ENCODE measurements around the gene PPP1R3E. TPM values are rescaled to one million over a fixed set of nuclear protein-coding genes. Genes with fewer than 3 reads are reported as not detected.
"Not testable (repeated sequence)": the region's sequence is repeated elsewhere in the genome, so short reads cannot be mapped to it uniquely, and the experiment has no call there.

PPP1R3E gene
- total RNA-seq, 4 donors from 2014 or later: 5.9 to 12.9 (median 6.9) TPM

GRCh38 chr14:23294734-23295561 lies 7.7 kb downstream of the PPP1R3E start:
- ATAC-seq (ENCODE audit: low FRiP score) (peak; percentile 69), DNase-seq (ENCODE audit: low spot score) (no peak)
- TF ChIP-seq, protein P1, sequence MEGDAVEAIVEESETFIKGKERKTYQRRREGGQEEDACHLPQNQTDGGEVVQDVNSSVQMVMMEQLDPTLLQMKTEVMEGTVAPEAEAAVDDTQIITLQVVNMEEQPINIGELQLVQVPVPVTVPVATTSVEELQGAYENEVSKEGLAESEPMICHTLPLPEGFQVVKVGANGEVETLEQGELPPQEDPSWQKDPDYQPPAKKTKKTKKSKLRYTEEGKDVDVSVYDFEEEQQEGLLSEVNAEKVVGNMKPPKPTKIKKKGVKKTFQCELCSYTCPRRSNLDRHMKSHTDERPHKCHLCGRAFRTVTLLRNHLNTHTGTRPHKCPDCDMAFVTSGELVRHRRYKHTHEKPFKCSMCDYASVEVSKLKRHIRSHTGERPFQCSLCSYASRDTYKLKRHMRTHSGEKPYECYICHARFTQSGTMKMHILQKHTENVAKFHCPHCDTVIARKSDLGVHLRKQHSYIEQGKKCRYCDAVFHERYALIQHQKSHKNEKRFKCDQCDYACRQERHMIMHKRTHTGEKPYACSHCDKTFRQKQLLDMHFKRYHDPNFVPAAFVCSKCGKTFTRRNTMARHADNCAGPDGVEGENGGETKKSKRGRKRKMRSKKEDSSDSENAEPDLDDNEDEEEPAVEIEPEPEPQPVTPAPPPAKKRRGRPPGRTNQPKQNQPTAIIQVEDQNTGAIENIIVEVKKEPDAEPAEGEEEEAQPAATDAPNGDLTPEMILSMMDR (IDR thresholded peaks at IDR 0.05): peak in 1 of 3 donors; percentile 5

GRCh38 chr14:23286902-23287479 lies 15.7 kb downstream of the PPP1R3E start:
- no peak for DNase-seq (ENCODE audit: low spot score)
- no peak for ATAC-seq (ENCODE audit: low FRiP score)
- TF ChIP-seq, protein P1 (IDR thresholded peaks at IDR 0.05): no peak

DNA sequence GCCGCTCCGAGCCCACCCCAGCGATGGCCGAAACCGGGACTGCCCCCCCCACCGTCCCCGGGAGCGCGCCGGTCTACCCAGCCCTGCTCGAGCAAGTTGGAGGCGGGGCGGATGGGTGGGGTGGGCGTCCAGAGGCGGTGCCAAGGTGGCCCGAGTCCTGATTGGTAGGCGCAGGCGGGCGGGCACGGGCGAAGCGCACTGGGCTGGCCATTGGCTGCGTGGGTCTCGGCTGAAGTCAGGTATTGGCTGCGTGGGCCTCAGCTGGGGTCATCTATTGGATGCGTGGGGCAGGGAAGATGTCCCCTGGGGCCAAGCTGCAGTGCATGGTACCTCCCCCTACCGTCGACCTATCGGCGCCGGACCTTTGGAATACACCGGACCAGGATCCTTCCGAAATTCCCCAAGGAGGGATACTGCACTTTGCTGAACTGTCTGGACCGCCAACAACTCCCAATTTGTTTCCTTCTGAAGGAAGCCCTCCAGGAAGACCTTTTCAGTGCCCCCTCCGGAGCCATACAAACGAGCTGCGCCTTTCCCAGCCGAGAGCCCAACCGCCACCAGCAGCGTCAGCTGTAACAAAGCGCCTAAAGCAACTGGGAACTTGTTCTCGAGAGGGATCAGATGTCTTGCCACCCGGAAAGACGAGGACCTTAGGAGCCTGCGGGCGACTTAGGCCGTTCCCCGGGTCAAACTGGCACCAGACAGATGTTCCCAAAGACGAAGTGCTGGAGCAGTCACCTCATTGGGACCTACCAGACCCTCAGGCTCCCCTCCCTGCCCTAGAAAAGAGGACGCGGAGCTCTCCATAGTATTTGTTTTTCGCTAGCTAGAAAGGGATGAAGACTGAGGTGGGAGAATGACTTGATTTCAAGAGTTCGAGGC lies 16.4 kb downstream of the PPP1R3E start, which contains the start of gene HOMEZ:
Gene HOMEZ, minus strand, starts transcription at position 113 of the 882 bp plus-strand sequence. CDS start 180 bp downstream, outside the sequence.
- ATAC-seq (ENCODE audit: low FRiP score) (peak; percentile 99), DNase-seq (ENCODE audit: low spot score) (peak; percentile 90)
- TF ChIP-seq, protein P1 (IDR thresholded peaks at IDR 0.05): no peak

GRCh38 chr14:23285530-23286019 lies 17.1 kb downstream of the PPP1R3E start:
- ATAC-seq (ENCODE audit: low FRiP score) (peak; percentile 51), DNase-seq (ENCODE audit: low spot score) (no peak)
- TF ChIP-seq, protein P1 (IDR thresholded peaks at IDR 0.05): no peak

DNA sequence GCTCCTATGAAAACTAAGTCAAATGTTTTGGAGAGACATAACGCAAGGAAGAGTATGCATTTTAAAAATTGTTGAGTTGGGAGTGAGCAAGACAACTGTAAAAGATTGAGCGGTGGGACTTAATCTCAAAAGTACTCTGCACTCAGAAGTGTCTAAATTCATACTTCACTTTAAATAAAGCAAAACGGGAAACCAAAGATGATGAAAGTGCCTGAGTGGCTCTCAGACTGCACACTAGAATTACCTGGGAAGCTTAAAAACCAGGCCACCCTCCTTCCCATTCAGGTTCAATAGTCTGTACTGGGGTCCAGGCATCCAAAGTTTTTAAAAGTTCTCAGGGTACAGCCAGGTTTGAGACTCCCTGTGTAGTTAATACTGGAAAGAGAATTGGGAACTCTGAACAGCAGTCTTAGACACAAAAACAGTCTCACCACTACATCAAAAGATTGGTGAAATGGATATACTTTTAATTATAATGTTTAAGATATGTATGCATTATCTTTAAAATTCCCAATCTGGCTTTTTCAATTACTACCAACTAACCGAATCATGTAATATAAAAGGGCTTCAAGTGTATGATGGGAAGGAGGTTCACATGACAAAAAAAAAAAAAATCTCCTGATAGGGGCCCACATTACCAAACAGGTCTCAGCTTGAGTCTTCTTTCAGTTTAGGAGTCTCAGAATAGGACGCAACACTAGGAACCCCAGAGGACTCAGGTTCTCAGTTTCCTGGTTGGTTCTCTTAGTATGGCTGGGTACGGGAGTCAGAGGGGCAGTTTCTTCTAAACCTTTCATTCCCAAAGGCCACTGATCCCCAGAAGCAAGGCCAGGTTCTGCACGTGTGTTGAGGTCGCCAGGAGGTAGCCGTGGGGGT lies 17.8 kb downstream of the PPP1R3E start:
- ATAC-seq (ENCODE audit: low FRiP score) (no peak), DNase-seq (ENCODE audit: low spot score) (no peak)
- TF ChIP-seq, protein P1 (IDR thresholded peaks at IDR 0.05): no peak

- DNase-seq (ENCODE audit: low spot score) (no peak), ATAC-seq (ENCODE audit: low FRiP score) (no peak)
- TF ChIP-seq, protein P1 (IDR thresholded peaks at IDR 0.05): no peak
Measured at GRCh38 chr14:23281247-23281646, 21.4 kb downstream of the PPP1R3E start.

DNA sequence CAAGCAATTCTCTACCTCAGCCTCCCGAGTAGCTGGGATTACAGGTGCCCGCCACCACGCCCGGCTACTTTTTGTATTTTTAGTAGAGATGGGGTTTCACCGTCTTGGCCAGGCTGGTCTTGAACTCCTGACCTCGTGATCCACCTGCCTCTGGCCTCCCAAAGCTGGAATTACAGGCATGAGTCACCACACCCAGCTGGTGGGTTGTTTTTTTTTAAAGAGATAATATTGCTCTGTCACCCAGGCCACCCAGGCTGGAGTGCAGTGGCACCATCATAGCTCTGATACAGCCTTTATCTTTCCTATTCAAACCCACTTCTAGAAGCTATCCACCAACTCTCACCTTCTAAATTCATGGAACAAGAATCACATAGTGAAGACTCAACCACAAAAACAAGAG lies 24.7 kb downstream of the PPP1R3E start:
- DNase-seq (ENCODE audit: low spot score); ATAC-seq (ENCODE audit: low FRiP score): not testable (repeated sequence)

All from omental fat pad (tissue), 4 donors.